IMR-90 (cell line): Measurements from ENCODE around the gene DOCK6.

Source experiments
- CTCF ChIP-seq: conservative IDR thresholded peaks from 2 replicates; pipeline ENCODE4 v1.5.1; 2012; ENCODE audit warnings: mild to moderate bottlenecking, low read depth, low read length, improper control_type of control experiment
- MXI1 ChIP-seq: IDR thresholded peaks from 2 replicates; pipeline ENCODE4 v1.6.1; 2012; ENCODE audit warnings: low read depth, mild to moderate bottlenecking, low read length, moderate library complexity, borderline replicate concordance
- POLR2A ChIP-seq: IDR thresholded peaks from 2 replicates; pipeline ENCODE4 v1.6.1; 2012; ENCODE audit warnings: mild to moderate bottlenecking, low read depth, low read length

DNA sequence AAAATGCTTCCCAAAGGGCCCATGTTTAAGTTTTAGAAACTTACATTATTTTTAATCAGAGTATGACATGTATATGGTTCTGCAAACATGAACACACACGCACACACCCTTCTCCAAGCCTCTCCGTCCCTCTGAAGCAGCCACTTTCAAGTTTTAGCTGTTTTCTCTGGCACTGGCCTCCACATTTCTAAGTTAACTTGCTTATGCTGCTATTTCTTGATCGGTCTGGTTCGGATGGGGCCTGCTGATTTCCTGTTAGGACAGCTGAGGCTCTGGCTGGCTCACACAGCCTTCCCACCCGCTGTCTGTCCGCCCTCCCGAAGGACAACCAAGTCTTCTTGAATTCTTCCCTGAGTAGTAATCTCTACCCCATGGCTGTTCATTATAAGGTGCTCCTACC, 111.1 kb downstream of the DOCK6 start:
- TF ChIP-seq CTCF, result no peak
- TF ChIP-seq POLR2A, result no peak
- no peak for TF ChIP-seq MXI1
